GM21367 (cell line): Measurements from ENCODE around the gene CDH12.
"Not testable (repeated sequence)": the region's sequence is repeated elsewhere in the genome, so short reads cannot be mapped to it uniquely, and the experiment has no call there.

ENCODE experiments used
- ATAC-seq: cut with Tn5 transposase; IDR thresholded peaks from one replicate; pipeline ENCODE4 v1.9.1; 2021; ENCODE audit not compliant: unreplicated experiment

Gene CDH12

DNA sequence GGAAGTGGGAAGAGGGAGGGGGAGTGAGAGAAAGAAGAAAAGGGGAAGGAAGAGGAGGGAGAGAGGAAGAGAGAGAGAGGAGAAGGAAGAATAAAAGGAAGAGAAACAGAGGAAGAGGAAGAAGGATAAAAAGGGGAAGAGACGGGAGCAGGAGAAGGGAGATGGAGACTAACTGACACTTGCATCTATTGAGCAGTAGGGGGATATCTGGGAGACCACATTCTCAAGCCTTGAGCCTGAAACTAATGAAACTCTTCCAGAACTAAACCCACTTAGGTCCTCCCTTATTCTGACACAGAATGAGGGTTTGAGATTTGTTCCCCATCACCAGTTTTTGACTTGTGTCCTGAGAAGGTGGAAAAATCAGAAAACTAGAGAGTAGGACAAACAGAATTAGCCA lies 533.3 kb downstream of the CDH12 start:
- no peak for ATAC-seq

GRCh38 chr5:22316294-22316693 lies 536.9 kb downstream of the CDH12 start:
- ATAC-seq: no peak

DNA sequence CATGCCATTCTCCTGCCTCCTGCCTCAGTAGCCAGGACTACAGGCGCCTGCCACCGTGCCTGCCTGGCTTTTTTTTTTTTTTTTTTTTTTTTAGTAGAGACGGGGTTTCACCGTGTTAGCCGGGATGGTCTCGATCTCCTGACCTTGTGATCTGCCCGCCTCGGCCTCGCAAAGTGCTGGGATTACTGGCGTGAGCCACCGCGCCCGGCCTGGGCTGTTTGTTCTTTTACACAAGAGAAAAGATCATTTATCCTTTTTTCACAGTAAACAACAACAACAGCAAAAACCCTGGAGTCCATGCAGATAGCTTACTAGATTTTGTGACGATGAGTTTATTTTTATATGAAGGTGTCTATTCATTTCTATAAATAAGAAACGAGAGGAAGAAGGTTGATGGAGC lies 538.1 kb downstream of the CDH12 start:
- not testable (repeated sequence) for ATAC-seq

DNA sequence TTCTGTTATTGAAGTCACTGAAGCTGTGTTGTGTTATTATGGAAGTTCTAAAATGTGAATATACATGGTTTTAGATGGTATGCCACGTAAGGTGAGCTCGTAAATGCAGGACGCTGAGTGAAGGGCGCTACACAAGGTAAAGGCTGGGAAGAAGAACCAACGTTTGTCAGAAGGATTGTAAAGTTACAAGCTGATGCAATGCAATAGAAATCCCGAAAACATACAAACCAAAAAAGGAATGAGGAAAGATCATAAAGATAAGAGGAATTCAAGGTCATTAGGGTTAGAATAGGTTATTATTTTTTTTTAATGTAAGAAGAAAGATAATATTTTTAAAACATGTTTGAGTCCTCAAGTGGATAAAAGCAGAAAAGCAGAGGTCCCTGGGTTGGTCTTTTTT lies 538.6 kb downstream of the CDH12 start:
- ATAC-seq: no peak

- ATAC-seq: no peak
These were observed 547.1 kb downstream of the CDH12 start for GRCh38 chr5:22306011-22306410.

- no peak for ATAC-seq
These were observed 557.3 kb downstream of the CDH12 start for GRCh38 chr5:22295832-22296231.

DNA sequence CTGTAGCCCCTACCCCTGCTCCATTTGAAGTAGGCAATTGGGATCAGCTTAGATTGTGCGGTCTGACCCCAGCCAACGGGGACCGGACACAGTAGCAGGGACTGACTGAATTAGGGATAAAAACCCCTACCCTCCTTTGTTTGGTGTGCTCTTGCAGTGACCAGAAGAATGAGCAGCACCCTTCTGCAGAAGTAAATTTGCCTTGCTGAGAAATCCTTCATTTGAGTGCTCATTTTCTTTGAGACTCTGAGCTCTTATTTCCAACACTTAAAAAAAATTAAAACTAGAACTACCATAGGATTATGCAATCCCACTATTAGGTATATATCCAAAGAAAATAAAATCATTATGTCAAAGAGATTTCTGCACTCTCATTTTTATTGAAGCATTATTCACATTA lies 560.0 kb downstream of the CDH12 start:
- ATAC-seq: no peak

DNA sequence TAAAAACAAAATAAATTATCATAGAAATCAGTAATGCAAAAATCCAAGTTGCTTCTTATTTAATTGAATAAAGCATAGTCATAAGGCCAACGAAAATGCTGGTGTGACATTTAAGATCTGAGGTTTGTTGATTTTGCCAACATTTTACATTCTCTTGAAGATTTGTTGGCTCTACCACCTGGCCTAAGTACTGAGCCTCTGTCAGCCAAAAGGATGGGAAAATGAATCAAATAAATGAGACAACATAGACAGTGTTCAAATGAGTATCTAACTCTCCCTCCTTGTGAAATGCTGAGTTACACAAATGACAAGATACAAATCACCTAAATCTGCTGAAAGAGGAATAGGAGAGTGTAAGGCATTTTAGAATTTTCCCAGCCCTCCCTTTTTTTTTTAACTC lies 575.0 kb downstream of the CDH12 start:
- no peak for ATAC-seq

DNA sequence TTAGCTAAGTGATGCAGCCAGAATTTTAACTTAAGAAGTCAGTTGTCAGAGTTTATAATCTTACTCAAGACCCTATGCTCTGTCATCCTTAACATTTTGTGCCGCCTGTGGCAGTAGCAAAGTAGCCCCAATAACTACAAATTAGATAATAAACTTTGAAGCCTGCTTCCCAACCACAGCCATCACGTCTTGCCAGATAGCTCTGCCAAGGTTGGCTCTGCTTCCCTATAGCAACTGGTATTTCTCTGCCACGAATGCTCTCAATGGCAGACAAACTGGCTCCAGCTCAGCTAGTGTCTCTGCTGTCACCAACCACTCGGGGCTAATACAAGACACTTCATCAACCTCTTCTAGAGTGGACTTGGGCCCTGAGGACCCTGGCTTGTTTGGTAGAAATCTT lies 576.1 kb downstream of the CDH12 start:
- ATAC-seq: no peak

GRCh38 chr5:22265855-22266254 lies 587.3 kb downstream of the CDH12 start:
- ATAC-seq: not testable (repeated sequence)

GRCh38 chr5:22258139-22258538 lies 595.0 kb downstream of the CDH12 start:
- ATAC-seq: no peak

DNA sequence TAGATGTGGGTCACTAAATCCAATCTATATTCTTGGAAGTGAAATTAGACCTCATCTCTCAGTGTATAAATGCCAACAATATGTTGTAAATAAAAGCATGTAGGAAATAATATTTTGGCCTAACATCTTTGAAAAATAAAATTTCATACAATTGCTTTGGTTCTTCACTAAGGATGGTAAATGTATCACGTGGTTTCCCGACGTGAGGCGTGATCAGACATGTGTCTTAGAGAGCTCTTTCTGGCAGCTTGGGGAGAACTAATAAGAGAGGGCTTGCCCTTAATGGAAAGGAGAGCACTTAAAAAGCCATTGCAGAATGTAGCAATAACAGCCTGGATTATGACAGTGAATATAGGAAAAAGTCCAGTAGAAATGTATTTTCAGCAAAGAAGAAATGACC lies 602.6 kb downstream of the CDH12 start:
- ATAC-seq: no peak

DNA sequence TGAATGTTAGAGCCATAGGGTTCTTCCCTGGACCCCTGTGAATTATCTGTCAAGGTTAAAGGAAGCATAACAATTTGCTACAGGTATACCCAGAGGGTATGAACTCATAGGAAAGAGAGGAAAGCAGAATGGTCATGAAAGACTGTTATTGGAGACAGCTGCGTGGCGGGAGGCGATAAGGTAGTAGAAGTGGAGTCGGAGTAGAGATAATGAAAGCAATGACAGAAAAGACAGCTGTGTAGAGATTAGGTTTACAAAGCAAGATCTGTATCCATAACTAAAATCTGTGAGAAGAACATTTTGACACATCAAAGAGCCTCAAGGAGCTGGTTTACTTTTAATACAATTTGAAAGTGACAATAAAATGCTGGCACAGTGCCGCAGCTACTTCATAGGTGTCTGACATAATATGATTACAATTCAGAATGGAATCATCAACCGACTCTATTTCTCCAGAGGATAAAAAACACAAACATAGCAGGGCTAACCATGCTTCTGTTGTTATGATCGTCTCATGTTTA lies 603.9 kb downstream of the CDH12 start:
- ATAC-seq: no peak

- no peak for ATAC-seq
These were observed 607.4 kb downstream of the CDH12 start for GRCh38 chr5:22245770-22246169.

DNA sequence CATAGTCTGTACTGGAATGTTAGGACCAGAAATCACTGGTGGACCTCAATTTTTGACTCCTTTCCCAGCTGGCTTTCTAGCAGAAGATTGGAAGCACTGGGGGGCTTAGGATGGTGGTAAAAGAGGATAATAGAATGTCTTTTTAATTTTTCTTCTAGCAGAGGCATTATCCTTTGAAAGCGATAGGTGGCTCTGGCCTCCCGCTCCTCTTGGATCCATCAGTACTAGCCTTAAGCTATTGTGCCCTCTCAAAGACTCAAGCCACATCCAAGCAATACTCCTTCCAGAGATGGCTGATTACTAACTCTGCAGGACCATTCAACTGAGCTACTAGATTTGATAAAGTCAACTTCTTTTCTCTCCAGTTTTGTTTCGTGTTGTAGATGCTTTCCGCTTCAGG lies 610.6 kb downstream of the CDH12 start:
- no peak for ATAC-seq

- no peak for ATAC-seq
These were observed 615.1 kb downstream of the CDH12 start for GRCh38 chr5:22238047-22238446.

GRCh38 chr5:22226423-22226822 lies 626.7 kb downstream of the CDH12 start:
- no peak for ATAC-seq

DNA sequence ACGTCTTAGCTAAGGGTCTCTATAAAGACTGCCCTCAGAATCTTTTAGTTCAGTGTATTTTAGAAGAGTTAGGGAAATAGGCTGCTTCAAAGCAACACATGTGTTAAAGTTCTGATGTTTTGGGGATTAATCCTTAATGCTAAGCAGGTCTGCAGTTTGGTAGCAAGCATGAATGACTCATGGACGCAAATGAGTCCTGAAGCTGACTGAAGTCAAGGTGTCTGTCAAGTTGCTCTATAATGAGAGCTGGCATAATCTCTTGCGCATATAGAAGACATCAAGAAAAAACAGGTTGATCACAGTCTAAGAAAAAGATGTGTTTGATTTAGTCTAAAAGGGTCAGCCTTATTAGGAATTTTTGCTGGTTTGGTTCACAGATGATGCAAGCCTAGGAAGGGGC lies 630.1 kb downstream of the CDH12 start:
- ATAC-seq: no peak

- ATAC-seq: not testable (repeated sequence)
These were observed 639.2 kb downstream of the CDH12 start for GRCh38 chr5:22213703-22214495.

- not testable (repeated sequence) for ATAC-seq
These were observed 640.7 kb downstream of the CDH12 start for GRCh38 chr5:22212254-22212991.

GRCh38 chr5:22208463-22208862 lies 644.7 kb downstream of the CDH12 start:
- ATAC-seq: not testable (repeated sequence)

DNA sequence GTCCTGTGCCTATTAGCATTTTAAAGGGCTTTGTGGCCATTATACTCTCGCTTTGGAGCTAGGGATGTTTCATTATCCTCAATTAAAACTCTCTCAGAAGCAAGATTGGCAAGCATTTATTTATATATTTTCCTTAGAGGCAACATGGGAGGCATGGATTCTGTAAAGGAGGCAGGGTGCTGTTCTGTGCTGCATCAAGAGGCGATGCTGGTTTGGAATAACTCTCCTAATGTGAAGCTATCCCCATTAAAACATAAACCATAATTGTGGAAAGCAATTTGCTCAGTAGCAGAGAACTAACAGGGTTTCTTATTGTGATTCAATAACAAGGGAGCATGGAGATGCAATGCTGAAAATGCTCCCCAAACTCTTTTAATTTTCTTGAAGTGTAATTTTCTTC lies 664.5 kb downstream of the CDH12 start:
- not testable (repeated sequence) for ATAC-seq
